ENCODE data around the gene DRC3. TPM values are rescaled to one million over a fixed set of nuclear protein-coding genes. Genes with fewer than 3 reads are reported as not detected.
"Not testable (repeated sequence)": the region's sequence is repeated elsewhere in the genome, so short reads cannot be mapped to it uniquely, and the experiment has no call there.

The DRC3 gene
- total and polyA plus RNA-seq, 4 donors, result 4.1 to 24.6 (median 20.3) TPM

GRCh38 chr17:17987901-17988300, 15.2 kb downstream of the DRC3 start:
- Histone ChIP-seq H3K36me3 (ENCODE audit: control insufficient read depth, insufficient read depth, low read length) (peaks cover 20% of the 10 kb centered on the region), H3K27ac (ENCODE audit: low read depth, low read length) (no peak overlapping the region), H3K4me3 (ENCODE audit: low read depth, low read length) (no peak overlapping the region), H3K9me3 (ENCODE audit: control insufficient read depth, insufficient read depth, low read length) (no peaks in the 10 kb centered on the region), H3K27me3 (ENCODE audit: control insufficient read depth, insufficient read depth, low read length) (no peaks in the 10 kb centered on the region), H3K4me1 (ENCODE audit: control insufficient read depth, insufficient read depth, low read length) (no peaks in the 10 kb centered on the region)
- WGBS (ENCODE audit: insufficient coverage), result 81% methylated on average over 8 of the region's 14 CpGs
- no peak for DNase-seq (ENCODE audit: low read depth in 4 of 6, low spot score in 6 of 6)

GRCh38 chr17:17988427-17988945, 15.8 kb downstream of the DRC3 start:
- 84% methylated on average over 7 of the region's 7 CpGs for WGBS (ENCODE audit: insufficient coverage)
- Histone ChIP-seq H3K27ac (ENCODE audit: low read depth, low read length) (no peak overlapping the region), H3K27me3 (ENCODE audit: control insufficient read depth, insufficient read depth, low read length) (no peaks in the 10 kb centered on the region), H3K4me1 (ENCODE audit: control insufficient read depth, insufficient read depth, low read length) (no peaks in the 10 kb centered on the region), H3K36me3 (ENCODE audit: control insufficient read depth, insufficient read depth, low read length) (peaks cover 20% of the 10 kb centered on the region), H3K9me3 (ENCODE audit: control insufficient read depth, insufficient read depth, low read length) (no peaks in the 10 kb centered on the region), H3K4me3 (ENCODE audit: low read depth, low read length) (no peak overlapping the region)
- DNase-seq (ENCODE audit: low read depth in 4 of 6, low spot score in 6 of 6), result no peak

DNA sequence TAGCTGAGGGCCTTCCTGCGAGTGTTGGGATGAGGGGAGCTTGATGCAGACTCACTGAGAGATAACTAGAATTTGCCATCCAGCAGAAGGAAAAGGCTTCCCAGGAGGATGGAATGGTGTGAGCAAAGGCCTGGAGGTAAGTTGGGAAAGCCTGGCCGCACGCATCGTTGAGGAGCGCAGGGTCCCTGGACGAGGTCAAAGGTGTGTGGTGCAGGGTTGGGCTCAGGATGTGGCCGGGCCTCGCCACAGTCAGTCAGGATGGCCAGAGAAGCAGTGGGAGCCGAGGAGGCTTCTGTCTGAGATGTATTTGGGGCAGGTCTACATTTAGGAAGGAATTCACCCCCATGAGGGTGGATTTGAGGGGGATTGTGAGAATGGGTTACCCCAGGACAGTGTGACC, 16.4 kb downstream of the DRC3 start:
- WGBS (ENCODE audit: insufficient coverage), result 89% methylated on average over 9 of the region's 9 CpGs
- Histone ChIP-seq H3K9me3 (ENCODE audit: control insufficient read depth, insufficient read depth, low read length) (no peaks in the 10 kb centered on the region), H3K27ac (ENCODE audit: low read depth, low read length) (no peak overlapping the region), H3K4me3 (ENCODE audit: low read depth, low read length) (no peak overlapping the region), H3K4me1 (ENCODE audit: control insufficient read depth, insufficient read depth, low read length) (peaks cover 4% of the 10 kb centered on the region), H3K36me3 (ENCODE audit: control insufficient read depth, insufficient read depth, low read length) (peaks cover 26% of the 10 kb centered on the region), H3K27me3 (ENCODE audit: control insufficient read depth, insufficient read depth, low read length) (no peaks in the 10 kb centered on the region)
- DNase-seq (ENCODE audit: low read depth in 4 of 6, low spot score in 6 of 6), result no peak

DNA sequence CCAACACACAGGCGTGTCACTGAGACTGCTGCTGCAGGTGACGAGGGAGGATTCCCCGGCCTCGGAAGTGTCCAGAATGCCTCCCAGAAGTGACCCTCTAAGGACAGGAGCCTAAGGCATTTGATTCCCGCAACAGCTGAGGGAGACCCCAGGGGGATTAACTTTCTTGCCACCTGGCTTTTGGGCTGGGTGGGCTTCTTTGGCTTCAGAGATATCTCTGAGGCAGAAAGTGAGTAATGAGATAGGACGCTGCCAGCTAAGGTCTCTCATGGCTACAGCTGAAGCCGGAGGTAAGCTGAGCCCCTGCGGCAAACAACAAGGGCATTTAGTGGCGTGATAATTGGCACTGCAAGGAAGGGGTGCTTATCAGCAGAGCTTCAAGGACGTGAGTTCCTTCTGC, 17.0 kb downstream of the DRC3 start:
- H3K27me3 ChIP-seq (ENCODE audit: control insufficient read depth, insufficient read depth, low read length), result no peaks in the 10 kb centered on the region
- H3K36me3 ChIP-seq (ENCODE audit: control insufficient read depth, insufficient read depth, low read length), result peaks cover 28% of the 10 kb centered on the region
- no peak for DNase-seq (ENCODE audit: low read depth in 4 of 6, low spot score in 6 of 6)
- peaks cover 9% of the 10 kb centered on the region for H3K4me1 ChIP-seq (ENCODE audit: control insufficient read depth, insufficient read depth, low read length)
- H3K4me3 ChIP-seq (ENCODE audit: low read depth, low read length), result no peak overlapping the region
- 90% methylated on average over 10 of the region's 10 CpGs for WGBS (ENCODE audit: insufficient coverage)
- H3K9me3 ChIP-seq (ENCODE audit: control insufficient read depth, insufficient read depth, low read length), result no peaks in the 10 kb centered on the region
- no peak overlapping the region for H3K27ac ChIP-seq (ENCODE audit: low read depth, low read length)

DNA sequence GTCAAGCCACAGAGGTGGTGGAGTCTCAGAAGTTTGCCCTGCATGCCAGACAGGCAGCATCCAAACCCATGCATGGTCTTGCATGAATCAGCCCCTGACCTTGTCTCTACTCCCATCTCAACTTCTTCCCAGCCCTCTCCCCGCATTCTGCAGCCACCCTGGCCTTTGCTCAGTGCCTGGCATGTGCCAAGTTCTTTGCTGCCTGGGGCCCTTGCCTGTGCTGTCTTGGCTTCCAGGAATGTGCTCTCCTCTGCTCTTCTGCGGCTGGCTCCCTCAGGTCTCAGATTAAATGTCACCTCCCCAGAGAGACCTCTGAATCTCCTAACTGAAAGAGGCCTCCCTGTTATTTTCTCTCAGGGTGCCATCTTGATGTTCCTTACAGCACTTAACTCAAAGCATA, 17.6 kb downstream of the DRC3 start:
- 84% methylated on average over 1 of the region's 2 CpGs for WGBS (ENCODE audit: insufficient coverage)
- peaks cover 14% of the 10 kb centered on the region for H3K4me1 ChIP-seq (ENCODE audit: control insufficient read depth, insufficient read depth, low read length)
- H3K4me3 ChIP-seq (ENCODE audit: low read depth, low read length), result no peak overlapping the region
- H3K27ac ChIP-seq (ENCODE audit: low read depth, low read length), result no peak overlapping the region
- H3K27me3 ChIP-seq (ENCODE audit: control insufficient read depth, insufficient read depth, low read length), result no peaks in the 10 kb centered on the region
- peaks cover 26% of the 10 kb centered on the region for H3K36me3 ChIP-seq (ENCODE audit: control insufficient read depth, insufficient read depth, low read length)
- H3K9me3 ChIP-seq (ENCODE audit: control insufficient read depth, insufficient read depth, low read length), result no peaks in the 10 kb centered on the region
- DNase-seq (ENCODE audit: low read depth in 4 of 6, low spot score in 6 of 6), result no peak

DNA sequence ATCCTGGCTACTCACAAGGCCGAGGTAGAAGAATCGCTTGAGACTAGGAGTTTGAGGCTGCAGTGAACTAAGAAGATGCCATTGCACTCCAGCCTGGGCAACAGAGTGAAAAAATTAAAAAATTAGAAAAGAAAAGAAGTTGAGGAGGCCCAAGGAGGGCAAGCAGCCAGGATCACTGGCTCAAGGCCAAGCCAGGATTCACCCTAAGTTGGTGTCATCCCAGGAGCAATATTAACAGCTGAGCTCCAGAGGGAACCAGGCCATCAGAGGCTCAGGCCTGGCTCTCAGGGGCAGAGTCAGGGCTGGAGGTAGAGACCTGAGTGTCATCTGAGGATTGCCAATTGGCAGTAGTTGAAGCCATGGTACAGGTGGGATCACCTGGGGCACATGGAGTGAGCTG, 20.7 kb downstream of the DRC3 start:
- H3K27me3 ChIP-seq (ENCODE audit: control insufficient read depth, insufficient read depth, low read length), result no peaks in the 10 kb centered on the region
- peaks cover 14% of the 10 kb centered on the region for H3K4me1 ChIP-seq (ENCODE audit: control insufficient read depth, insufficient read depth, low read length)
- H3K4me3 ChIP-seq (ENCODE audit: low read depth, low read length), result no peak overlapping the region
- no peak for DNase-seq (ENCODE audit: low read depth in 4 of 6, low spot score in 6 of 6)
- H3K36me3 ChIP-seq (ENCODE audit: control insufficient read depth, insufficient read depth, low read length), result peaks cover 24% of the 10 kb centered on the region
- 100% methylated on average over 1 of the region's 2 CpGs for WGBS (ENCODE audit: insufficient coverage)
- no peaks in the 10 kb centered on the region for H3K9me3 ChIP-seq (ENCODE audit: control insufficient read depth, insufficient read depth, low read length)
- H3K27ac ChIP-seq (ENCODE audit: low read depth, low read length), result no peak overlapping the region

DNA sequence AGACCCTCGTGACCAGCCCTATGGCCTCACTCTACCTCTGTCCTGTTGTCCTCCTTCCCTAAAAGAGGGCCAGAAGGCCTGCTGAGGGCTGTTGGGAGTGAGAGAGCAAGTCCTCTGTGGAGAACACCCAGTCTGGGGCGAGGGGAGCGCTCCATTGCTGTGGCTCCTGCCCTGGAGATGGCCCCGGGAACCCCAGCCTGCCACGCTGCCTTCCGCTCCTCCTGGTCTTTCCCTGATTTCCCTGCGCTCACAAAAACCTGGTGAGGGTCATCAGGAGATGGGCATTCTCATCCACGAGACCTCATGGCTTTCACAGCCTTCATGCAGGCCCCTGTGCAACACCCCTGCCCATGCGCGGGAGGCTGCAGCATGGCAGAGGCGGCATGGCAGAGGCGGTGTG, 21.2 kb downstream of the DRC3 start:
- Histone ChIP-seq H3K36me3 (ENCODE audit: control insufficient read depth, insufficient read depth, low read length) (peaks cover 19% of the 10 kb centered on the region), H3K27ac (ENCODE audit: low read depth, low read length) (no peak overlapping the region), H3K9me3 (ENCODE audit: control insufficient read depth, insufficient read depth, low read length) (no peaks in the 10 kb centered on the region), H3K4me1 (ENCODE audit: control insufficient read depth, insufficient read depth, low read length) (peaks cover 14% of the 10 kb centered on the region), H3K27me3 (ENCODE audit: control insufficient read depth, insufficient read depth, low read length) (no peaks in the 10 kb centered on the region), H3K4me3 (ENCODE audit: low read depth, low read length) (no peak overlapping the region)
- no peak for DNase-seq (ENCODE audit: low read depth in 4 of 6, low spot score in 6 of 6)
- WGBS (ENCODE audit: insufficient coverage), result 95% methylated on average over 11 of the region's 12 CpGs

DNA sequence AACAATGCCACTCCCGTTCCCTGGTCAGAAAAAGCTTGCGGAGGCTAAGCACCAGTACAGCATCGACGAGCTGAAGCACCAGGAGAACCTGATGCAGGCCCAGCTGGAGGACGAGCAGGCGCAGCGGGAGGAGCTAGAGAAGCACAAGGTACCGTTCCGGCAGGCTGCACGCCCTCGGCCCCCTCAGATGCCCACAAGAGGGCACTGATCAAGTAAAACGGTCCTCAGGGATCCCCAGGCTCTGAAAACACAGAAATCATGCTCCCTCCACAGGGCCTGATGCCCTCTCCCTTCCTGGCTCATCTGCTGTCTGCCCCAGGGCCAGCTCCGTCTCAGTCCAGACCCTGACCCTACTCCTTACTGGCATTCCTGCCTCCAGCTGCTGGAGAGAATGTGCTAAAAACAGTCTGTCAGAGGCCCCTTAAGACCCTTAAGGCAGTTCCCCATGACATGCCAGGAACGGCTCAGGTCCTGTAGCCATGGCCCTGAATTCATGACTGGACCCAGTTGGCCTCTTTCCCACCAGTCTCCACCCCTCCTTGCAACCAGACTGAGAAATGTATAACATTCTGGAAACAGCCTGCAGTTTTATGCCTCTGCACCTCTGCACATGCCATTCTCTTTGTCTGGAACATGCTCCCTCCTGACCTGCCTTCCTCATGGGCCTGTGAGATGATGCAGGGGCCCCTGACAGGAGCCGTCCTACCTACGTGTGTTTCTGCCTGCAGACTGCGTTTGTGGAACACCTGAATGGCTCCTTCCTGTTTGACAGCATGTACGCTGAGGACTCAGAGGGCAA, 21.8 kb downstream of the DRC3 start:
- Histone ChIP-seq H3K4me3 (ENCODE audit: low read depth, low read length) (no peak overlapping the region), H3K27me3 (ENCODE audit: control insufficient read depth, insufficient read depth, low read length) (no peaks in the 10 kb centered on the region), H3K27ac (ENCODE audit: low read depth, low read length) (no peak overlapping the region), H3K9me3 (ENCODE audit: control insufficient read depth, insufficient read depth, low read length) (no peaks in the 10 kb centered on the region), H3K4me1 (ENCODE audit: control insufficient read depth, insufficient read depth, low read length) (peaks cover 14% of the 10 kb centered on the region), H3K36me3 (ENCODE audit: control insufficient read depth, insufficient read depth, low read length) (peaks cover 16% of the 10 kb centered on the region)
- DNase-seq (ENCODE audit: low read depth in 4 of 6, low spot score in 6 of 6), result peak in 2 of 6 donors; percentile 60 to 83
- WGBS (ENCODE audit: insufficient coverage), result 43% methylated on average over 18 of the region's 18 CpGs

DNA sequence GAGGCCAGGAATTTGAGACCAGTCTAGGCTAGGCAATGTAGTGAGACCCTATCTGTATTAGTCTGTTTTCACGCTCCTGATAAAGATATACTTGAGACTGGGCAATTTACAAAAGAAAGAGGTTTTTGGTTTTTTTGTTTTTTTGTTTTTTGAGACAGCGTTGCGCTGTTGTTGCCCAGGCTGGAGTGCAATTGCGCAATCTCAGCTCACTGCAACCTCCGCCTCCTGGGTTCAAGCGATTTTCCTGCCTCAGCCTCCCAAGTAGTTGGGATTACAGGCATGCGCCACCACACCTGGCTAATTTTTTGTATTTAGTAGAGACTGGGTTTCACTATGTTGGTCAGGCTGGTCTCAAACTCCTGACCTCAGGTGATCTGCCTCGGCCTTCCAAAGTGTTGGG, 23.2 kb downstream of the DRC3 start:
- H3K27me3 ChIP-seq (ENCODE audit: control insufficient read depth, insufficient read depth, low read length); DNase-seq (ENCODE audit: low read depth in 4 of 6, low spot score in 6 of 6); H3K4me3 ChIP-seq (ENCODE audit: low read depth, low read length); H3K27ac ChIP-seq (ENCODE audit: low read depth, low read length); H3K9me3 ChIP-seq (ENCODE audit: control insufficient read depth, insufficient read depth, low read length): not testable (repeated sequence)
- WGBS (ENCODE audit: insufficient coverage), result 97% methylated on average over 8 of the region's 8 CpGs
- peaks cover 14% of the 10 kb centered on the region for H3K4me1 ChIP-seq (ENCODE audit: control insufficient read depth, insufficient read depth, low read length)
- H3K36me3 ChIP-seq (ENCODE audit: control insufficient read depth, insufficient read depth, low read length), result peaks cover 16% of the 10 kb centered on the region

GRCh38 chr17:17998934-17999333, 26.3 kb downstream of the DRC3 start:
- WGBS (ENCODE audit: insufficient coverage), result 92% methylated on average over 8 of the region's 8 CpGs
- DNase-seq (ENCODE audit: low read depth in 4 of 6, low spot score in 6 of 6), result no peak
- no peaks in the 10 kb centered on the region for H3K9me3 ChIP-seq (ENCODE audit: control insufficient read depth, insufficient read depth, low read length)
- H3K4me3 ChIP-seq (ENCODE audit: low read depth, low read length), result no peak overlapping the region
- peaks cover 11% of the 10 kb centered on the region for H3K36me3 ChIP-seq (ENCODE audit: control insufficient read depth, insufficient read depth, low read length)
- no peak overlapping the region for H3K27ac ChIP-seq (ENCODE audit: low read depth, low read length)
- peaks cover 12% of the 10 kb centered on the region for H3K4me1 ChIP-seq (ENCODE audit: control insufficient read depth, insufficient read depth, low read length)
- no peaks in the 10 kb centered on the region for H3K27me3 ChIP-seq (ENCODE audit: control insufficient read depth, insufficient read depth, low read length)

Data from spinal cord (tissue), 10 donors.